GF-D8 (cell line): ENCODE data around the gene DIPK1A.

Source experiments
- DNase-seq: peaks from one replicate; lab custom pipeline; 2025; lab: John Stamatoyannopoulos, UW

The DIPK1A gene

DNA sequence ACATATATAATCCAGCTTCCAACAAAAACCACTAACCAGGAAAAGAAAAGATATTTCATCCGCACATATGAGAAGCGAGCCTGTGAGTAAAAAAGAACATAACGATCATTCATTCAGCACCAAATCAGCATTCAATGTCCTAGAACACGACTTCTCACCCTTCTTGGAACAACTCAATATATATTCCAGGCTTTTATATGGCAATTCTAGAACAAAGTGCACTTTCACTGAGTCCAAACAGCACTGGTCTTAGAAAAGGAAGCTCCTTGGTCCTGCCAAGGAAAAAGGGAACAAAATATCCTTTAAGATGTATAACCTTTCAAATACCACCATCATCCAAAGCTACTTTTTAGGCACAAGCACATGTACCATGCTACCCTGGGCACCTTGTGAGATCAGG is 84.9 kb downstream of the DIPK1A start:
- no peak for DNase-seq

DNA sequence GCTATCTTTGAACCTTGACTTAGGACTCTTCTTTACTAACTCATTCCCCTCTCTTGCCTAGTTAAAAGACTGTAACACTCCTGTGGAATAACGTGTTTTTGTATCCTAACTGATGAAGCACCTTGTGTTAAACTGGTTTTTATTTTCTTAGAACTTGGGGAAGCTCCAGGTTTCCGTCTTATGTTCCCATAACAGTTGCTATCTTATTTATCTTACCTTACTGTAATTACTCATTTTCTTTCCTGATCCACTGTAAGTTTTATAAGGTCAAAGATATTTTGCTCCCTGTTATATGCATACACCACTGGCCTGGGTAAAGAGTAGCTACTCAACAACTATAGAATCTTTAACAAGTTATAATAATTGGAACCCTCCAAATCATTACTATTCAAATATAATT is 86.3 kb downstream of the DIPK1A start:
- DNase-seq: no peak

DNA sequence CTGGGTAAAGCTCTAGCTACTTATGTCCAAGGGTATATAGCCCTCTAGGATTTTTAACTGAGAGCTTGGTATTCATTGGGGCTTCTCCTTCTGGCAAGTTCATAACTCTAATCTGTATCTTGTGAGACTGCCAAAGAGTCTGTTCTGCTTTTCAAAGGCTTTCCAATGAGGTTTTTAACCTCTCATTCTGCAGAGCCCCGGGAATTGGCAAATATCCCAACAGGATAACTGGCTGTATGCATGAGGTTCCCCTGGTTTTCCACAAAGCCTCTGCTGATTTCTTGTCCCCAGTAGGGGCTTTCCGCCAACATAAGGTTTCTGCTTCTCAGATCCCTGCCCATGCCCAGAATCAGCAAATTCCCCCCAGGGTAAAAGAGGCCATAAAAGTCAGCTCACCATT is 88.5 kb downstream of the DIPK1A start:
- no peak for DNase-seq

DNA sequence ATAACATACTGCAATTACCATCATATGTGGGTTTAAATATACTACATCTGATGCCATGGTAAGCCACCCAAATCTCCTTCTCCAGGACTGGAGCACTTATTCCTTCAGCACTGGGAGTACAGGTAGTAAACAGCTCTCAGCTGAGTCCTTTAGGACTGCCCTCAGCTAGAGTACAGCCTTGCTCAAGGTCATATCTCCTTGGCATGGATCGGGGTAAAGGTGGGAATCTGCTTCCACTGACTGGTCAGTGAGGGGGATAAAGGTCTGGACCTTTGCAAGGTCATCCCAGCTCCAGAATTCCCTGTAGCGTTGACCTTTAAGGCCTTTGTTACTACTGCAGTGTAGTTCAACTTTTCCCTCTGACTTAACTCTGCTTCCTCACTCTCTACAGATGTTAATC is 90.7 kb downstream of the DIPK1A start:
- no peak for DNase-seq

DNA sequence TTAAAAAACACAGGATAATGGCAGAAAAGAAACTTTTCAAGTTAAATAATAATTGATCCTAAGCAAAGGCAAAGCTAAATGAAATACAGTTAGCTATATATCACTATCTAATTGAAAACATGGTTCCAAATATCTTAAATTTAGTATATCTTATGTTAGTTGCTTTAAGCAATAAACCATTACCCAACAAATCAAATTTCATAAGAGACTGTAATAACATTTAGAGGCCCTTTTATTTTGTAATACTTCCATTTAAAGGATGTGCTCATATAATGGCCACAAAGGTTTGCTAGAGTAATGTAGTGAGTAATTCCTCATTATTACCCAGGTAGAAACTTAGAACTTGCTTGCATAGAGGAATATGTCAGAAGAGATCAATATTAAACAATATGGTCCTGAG is 97.1 kb downstream of the DIPK1A start:
- DNase-seq: no peak

DNA sequence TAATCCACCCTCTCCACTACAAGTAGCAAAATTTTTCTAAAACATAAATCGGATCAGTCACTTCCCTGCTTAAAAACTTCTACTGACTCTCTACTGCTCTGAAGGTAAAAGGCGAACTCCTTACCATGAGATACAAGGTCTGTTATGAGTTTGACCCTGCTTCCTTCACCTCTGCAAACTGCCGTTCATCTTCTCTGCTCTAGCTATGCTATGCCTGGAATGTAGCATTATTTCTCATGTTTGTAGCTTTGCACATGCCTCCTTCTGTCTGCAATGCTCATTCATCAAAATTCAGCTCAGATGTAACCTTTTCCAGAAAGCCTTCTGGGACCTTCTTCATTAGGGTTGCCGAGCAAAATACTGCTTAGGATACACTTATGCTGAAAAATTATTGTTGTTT is 98.7 kb downstream of the DIPK1A start:
- no peak for DNase-seq

DNA sequence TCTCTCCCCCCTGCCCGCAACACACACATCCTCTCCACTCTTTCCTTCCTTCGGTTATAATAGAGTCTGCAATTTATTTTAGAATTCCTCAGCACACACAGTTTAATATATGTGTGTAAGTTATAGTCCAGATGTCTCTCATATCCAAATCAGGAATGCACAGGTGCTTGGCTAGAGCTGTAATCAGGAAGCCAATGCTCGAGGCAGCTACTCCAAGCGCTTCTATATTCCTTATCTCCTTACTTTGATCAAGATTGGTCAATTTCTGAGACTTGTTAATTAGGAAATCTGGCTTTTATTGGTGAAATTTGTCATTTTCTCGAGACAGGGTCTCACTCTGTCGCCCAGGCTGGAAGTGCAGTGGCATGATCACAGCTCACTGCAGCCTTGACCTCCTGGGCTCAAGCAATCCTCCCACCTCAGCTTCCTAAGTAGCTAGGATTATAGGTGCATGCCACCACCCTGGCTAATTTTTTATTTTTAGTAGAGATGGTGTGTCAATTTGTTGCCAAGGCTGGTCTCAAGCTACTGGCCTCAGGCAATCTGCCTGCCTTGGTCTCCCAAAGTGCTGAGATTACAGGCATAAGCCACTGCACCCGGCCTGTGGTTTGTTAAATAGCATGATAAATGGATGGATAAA is 101.7 kb downstream of the DIPK1A start:
- DNase-seq: no peak

DNA sequence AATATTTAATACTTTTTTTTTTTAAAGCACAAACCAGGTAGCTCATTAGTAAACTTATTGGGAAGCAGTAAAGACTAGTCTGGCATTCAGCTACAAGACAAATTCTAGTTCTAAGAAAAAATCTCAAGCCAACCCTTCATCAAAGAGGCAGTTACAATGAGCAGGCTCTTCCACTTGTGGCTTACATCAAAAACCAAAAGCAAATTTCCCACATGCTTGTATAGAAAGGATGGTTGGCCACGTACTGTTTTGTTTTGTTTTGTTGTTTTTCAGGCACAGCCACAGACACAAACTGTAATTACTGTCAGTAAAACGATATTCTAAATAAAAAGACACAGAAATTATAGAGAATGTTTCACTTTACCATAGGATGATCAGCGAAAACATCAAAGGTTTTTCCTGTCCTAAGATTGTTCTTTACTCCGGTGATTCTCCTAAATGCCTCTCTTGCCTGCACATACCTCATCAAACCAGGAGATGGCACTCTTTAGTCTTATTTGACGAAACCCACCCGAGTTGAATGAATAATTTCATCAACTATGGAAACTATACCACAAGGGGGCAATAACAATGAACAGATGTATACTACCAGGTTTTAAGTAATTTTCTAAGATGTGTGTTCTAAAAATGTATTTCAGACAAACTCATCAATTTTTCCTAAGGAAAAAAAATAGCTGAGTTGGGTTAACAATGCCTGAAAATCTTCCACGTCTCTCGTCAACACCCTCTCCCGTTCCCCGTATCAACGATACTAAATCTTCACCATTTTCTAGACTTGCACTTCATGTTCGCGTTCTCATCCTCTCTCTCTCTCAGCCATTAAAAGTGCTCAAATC is 102.5 kb downstream of the DIPK1A start:
- DNase-seq: peak; percentile 43

DNA sequence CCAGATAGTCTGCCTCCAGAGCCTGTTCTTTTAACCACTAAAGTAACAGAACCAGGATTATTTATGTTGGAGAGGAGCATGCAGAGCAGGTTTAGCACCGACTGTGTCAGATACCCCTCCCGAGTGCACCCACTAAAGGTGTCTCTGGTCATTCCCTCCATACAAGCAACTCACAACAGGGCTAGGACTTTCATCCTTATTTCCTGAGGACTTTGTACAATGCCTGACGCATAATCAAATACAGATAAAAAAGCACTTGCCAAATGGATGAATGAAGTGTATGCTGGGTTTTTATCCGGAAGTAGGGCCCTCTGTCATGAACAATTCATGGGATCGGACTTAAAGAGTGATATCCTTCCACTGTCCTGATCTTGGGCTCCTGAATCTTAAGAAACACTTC is 103.4 kb downstream of the DIPK1A start:
- DNase-seq: no peak

DNA sequence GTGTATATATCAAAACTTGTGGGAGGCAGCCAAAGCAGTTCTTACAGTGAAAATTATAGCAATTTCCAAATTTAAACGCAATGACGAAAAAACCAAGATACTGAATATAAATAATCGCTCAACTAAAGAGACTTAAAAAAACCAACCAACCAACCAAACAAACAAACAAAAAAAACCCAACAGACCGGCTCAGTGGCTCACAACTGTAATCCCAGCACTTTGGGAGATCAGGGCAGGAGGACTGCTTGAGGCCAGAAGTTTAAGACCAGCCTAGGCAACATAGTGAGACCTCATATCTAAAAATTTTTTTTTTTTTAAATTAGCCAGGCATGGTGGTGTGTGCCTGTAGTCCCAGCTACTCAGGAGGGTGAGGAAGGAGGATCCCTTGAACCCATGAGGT is 106.0 kb downstream of the DIPK1A start:
- no peak for DNase-seq

DNA sequence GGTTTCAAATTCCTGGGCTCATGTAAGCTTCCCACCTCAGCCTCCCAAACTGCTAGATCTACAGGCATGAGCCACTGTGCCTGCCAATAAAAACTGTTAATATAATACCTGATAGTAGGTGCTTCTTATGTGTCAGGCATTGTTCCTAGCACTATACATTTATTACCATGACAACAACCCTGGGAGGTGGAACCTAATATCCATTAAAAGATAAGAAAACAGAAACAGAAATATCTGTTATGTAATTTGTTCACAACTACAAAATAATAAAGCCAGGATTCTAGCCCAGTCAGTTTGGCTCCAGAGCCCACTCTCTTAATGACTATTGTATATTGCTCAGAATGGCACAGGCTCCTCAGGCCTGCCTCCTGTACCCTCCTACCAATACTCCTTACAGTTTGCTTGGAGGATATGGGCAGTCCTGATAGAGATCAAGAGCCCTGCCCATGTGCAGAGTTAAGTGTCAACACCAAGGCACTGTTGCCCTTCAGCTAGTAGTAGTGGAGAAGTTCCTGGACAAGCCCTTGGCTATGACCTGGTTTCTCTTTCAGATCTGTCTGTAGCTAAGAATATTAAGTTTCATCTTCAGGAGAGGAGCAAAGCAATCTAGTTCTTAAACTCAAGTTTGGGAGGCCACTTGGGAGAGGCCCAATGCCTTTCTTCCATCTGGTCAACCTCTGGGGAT is 107.0 kb downstream of the DIPK1A start:
- no peak for DNase-seq

DNA sequence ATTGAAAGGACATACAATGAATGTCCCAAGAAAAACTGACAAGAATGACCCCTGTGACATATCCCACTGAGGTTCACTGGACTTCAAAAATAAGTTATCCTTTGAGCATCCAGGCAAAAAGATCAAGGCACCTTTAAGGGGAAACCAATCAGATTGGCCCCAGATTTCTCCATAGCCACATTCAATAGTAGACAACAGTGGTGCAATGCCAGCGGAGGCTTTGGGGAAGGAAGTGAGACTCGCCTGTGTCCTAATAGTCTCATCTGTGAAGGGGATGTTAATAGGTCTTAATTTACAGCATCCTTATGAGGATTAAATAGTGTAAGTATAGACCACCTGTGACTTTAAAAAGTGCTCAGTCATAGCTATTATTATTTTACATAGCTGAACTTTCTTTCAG is 108.0 kb downstream of the DIPK1A start:
- DNase-seq: peak; percentile 20

DNA sequence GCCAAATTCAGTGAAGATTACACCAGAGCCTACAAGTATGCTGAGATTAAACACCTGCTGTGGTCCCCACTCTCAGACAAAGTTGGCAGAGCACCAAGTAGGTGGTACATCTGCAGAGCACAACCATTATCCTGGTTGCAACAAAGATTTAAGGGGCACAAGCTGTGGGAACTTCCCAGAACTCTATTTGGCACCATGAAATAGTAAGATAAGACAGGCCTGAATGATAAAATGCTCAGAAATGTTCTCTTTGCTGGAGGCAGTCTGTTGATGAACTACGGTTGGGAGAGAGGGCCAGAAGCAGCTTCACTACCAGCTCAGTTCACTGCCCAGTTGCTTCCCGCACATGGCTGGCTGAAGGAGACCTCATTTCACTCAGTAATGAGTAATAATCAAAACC is 109.5 kb downstream of the DIPK1A start:
- no peak for DNase-seq

DNA sequence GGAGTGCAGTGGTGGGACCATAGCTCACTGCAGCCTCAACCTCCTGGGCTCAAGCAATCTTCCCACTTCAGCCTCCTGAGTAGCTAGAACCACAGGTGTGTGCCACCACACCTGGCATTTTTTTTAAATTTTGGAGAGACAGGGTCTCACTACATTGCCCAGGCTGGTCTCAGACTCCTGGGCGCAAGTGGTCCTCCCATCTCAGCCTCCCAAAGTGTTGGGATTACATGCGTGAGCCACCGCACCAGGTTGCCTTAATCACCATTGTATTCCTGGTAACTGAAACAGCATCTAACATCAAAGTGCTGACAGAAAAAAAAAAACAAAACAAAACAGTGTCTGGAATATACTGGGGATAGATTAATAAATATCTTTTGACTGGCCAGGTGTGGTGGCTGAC is 111.2 kb downstream of the DIPK1A start:
- no peak for DNase-seq

DNA sequence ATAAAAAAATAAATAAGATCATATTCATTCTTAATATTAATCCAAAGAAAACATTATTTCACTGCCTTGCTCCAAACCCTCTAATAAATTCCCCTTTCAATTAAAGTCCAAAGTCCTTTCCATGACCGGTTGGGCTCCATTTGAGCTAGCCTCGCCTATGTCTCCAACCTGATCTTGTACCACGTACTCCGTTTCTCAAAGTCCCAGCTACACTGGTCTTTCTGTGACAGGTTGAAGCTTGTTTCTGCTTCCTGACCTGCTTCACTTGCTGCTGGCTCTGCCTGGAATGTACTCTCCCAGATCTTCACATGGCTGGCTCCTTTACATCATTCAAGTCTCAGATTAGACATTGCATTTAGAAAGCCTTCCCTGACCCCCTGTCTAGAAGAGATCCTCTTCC is 113.1 kb downstream of the DIPK1A start:
- no peak for DNase-seq

DNA sequence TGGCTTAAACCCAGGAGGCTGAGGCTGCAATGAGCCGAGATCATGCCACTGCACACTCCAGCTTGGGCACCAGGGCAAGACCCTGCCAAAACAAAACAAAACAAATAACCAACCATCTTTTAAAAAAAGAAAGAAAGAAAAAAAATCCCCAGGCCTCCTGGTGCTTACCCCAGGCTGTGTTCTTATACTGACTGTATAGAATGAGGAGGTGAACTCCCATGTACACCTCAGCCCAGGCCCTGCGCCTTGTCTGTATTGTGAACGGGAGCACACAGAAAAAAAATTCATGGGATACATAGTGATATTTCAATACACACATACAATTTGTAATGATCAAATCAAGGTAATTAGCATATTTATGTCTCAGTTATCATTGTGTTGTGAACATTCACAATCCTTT is 115.4 kb downstream of the DIPK1A start:
- DNase-seq: no peak

DNA sequence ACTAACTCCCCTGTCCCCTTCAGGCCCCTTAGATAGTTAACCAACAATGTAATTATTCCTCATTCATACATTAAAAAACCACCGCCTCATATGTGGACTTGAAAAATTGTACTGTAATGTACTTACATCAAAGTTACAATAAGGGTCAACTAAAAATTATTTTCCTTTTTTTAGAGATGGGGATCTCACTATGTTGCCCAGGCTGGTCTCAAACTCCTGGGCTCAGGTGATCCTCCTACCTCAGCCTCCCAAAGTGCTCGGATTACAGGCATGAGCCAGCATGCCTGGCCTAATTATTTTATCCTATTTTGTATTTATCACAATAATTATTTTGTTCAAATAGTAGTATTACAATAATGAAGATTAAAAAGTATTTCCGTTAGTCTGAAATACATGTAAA is 116.8 kb downstream of the DIPK1A start:
- DNase-seq: no peak

DNA sequence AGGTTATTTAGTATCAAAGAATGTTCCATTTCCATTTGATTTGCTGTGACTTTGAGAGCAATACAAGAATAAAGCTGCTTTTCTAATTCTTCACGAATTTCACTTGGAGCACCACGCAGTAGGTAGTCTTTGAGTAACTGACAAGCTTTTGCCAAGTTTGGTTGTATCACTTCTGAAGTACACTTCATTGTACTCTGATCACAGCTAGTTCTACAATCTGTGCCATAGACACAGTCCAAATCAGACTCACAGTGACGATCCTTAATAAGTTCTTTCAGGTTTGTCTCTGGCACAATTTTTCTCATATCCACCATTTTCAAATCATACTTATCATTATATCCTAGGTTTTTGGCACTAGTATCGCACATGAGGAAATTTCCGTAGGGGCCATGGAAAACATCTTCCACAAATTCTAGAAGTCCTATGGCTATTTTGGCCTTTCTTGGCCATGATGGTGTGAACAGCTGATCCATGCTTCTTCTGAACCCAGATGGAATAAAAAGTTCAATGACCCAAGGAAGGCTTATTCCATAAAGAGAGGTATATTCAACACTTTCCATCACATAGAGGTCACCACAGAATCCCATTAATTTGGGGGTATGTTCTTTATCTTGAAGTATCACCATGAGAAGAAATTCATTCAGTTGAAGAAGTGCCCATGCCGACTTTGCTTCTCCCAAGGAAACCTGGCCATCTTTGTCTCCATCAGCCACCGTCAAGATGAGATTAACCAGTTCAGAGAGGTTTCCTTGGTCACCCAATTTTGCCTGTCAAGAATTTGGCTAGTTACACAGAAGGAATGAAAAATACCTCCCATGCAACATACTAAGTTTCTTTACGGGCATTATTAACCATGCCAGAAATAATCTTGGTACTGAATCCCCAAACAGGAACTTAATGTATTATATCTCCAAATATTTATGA is 117.6 kb downstream of the DIPK1A start:
- DNase-seq: no peak

DNA sequence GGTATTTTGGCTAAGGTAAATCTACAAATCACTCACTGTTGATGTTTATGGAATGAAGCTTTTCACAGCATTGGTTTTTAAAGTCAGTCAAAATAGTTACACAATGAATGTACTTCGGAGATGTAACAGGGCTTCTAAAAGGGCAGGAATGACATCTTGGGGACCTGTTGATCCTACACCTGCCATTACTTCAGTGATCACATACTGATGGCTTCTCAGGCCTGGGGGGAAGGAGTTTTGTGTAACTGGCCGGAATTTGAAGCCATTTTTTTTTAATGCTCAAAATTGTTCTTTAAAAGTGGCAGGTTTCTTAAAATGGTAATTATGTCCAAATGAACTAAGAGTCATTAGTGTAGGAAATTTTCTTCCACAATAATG is 118.2 kb downstream of the DIPK1A start:
- DNase-seq: no peak

DNA sequence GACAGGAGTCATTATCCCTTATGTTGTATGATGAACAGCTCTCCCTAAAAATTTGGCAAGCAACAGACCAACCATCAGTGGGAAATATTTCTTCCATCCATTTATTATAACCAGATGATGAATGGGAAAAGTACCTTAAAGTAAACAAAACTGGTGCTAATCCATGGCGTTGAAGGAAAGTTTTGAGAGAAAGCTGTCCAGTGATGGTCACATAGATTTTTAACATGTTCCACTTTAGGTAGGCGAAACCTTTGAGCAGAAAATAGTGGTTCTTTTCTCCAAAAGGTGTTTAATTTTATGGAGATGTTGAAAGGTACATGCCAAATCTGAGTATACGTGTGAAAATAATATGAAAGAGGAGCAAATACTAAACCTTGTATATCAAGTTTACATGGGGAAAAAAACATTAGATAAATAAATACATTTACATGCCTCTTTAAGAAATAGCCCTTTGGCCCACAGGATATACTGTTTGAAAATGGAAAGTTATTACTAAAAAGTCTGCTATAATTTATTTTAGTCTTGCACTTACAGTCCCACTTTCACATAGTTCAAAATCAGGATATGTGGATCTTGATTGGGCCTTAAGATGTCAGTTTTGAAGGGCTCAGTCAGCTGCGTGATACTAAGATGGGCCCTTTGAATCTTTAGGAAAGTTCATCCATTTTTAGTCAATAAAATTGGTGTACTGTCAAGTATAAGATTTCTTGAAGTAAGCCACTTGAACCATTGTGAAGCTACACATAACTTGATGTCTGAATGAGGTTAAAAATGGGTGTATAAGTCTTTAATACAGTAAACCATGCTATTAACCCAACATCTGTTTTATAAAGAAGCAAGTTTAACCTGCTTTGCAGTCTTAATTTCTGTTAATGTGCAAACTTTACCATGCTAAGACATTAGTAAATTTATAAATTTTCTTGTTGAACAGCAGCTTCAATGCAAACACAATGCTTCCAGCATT is 118.9 kb downstream of the DIPK1A start:
- no peak for DNase-seq

DNA sequence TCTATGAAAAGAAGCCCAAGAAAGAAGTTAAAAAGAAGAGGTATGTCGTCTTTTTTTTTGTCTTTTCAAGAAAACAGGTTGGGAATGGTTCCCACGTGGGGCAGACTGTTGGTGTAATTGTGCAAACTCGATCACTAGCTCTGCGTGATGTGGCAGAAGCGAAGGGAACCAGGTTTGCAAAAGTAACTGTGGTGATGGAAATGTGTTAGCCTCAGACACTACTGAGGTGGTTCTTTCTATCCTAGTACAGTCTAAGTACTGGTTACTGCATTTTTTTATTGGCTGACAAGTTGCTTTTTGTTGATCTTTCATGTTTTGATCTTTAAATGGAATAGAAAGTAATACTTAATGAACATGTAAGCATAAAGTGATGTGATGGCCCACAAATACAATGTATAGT is 120.7 kb downstream of the DIPK1A start:
- DNase-seq: no peak
